Omental fat pad (tissue), 4 donors: Measurements from ENCODE around the gene INVS. TPM values are rescaled to one million over a fixed set of nuclear protein-coding genes. Genes with fewer than 3 reads are reported as not detected.

Experiments
- ATAC-seq: fragments of 150-250 bp; one replicate; pipeline ENCODE4 v1.9.1; 2016; ENCODE audit warnings: mild to moderate bottlenecking, moderate library complexity; ENCODE audit not compliant: low FRiP score
- DNase-seq: peaks from one replicate; pipeline ENCODE4 v3.0.0-alpha.2; 2019; ENCODE audit warnings: low spot score
- total RNA-seq, 4 donors: library from RNA; depleted of rRNA; stranded (reverse); fragments of >200 nt; gene quantifications; one replicate each; pipeline ENCODE4 v1.1.0, GENCODE V29; 2016
- TF ChIP-seq, protein P1 (sequence below), 3 donors: fragments of 450-650 bp; IDR thresholded peaks; one replicate each; pipeline ENCODE4 v1.5.1; 2016 to 2017; ENCODE audit warnings: antibody characterized with exemption in 3 of 3, mild to moderate bottlenecking in 3 of 3, moderate library complexity in 2 of 3

The INVS gene
- total RNA-seq, 4 donors from 2014 or later, result 22.1 to 44.5 (median 26.3) TPM

- TF ChIP-seq, protein P1, sequence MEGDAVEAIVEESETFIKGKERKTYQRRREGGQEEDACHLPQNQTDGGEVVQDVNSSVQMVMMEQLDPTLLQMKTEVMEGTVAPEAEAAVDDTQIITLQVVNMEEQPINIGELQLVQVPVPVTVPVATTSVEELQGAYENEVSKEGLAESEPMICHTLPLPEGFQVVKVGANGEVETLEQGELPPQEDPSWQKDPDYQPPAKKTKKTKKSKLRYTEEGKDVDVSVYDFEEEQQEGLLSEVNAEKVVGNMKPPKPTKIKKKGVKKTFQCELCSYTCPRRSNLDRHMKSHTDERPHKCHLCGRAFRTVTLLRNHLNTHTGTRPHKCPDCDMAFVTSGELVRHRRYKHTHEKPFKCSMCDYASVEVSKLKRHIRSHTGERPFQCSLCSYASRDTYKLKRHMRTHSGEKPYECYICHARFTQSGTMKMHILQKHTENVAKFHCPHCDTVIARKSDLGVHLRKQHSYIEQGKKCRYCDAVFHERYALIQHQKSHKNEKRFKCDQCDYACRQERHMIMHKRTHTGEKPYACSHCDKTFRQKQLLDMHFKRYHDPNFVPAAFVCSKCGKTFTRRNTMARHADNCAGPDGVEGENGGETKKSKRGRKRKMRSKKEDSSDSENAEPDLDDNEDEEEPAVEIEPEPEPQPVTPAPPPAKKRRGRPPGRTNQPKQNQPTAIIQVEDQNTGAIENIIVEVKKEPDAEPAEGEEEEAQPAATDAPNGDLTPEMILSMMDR (IDR thresholded peaks at IDR 0.05), result no peak
- DNase-seq (no peak), ATAC-seq (no peak)
Observed at GRCh38 chr9:100190339-100190738, 91.3 kb downstream of the INVS start.

GRCh38 chr9:100191264-100191663 lies 92.2 kb downstream of the INVS start:
- TF ChIP-seq, protein P1 (IDR thresholded peaks at IDR 0.05), result no peak
- no peak for DNase-seq
- ATAC-seq, result no peak

- TF ChIP-seq, protein P1 (IDR thresholded peaks at IDR 0.05), result no peak
- no peak for DNase-seq
- no peak for ATAC-seq
Observed at GRCh38 chr9:100193078-100193477, 94.0 kb downstream of the INVS start.

- TF ChIP-seq, protein P1 (IDR thresholded peaks at IDR 0.05), result no peak
- ATAC-seq (no peak), DNase-seq (no peak)
Observed at GRCh38 chr9:100196215-100196614, 97.2 kb downstream of the INVS start.

DNA sequence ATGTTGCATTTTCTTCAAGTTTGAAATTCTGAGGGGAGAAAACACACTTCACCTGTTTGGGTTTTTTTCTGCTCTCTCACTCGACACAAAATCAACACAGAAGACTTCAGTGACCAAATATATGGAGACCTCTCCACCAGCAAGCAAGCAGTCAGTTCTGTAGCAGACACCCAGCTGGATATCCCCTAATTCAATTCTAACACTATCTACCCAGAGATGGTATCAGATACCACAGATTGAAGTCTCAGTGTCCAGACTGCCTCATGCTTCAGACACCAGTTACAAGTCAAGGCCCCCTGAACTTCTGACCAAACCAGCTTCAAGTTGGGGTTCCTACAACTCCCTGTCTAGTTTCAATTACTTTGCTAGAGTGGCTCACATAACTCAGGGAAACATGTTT lies 97.8 kb downstream of the INVS start:
- TF ChIP-seq, protein P1 (IDR thresholded peaks at IDR 0.05), result no peak
- no peak for ATAC-seq

DNA sequence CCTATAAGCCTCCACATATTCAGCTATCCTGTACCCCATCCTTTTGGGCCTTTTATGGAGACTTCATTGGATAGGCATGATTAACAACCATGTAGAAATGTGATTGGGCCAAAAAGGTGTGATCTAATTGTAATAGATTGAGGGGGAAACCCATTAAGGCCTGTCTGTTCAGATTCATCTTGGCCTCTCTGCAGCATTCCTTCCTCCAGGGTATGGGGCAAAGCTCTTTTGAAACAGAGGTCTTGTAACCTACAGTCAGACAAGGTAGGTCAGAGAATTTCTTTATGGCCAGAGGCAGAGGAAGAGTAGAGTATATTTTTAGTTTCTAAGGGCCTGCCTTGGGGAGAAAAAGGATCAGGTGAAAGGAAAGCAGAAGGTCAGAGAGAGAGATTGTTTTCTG lies 98.5 kb downstream of the INVS start:
- ATAC-seq (no peak), DNase-seq (no peak)
- TF ChIP-seq, protein P1 (IDR thresholded peaks at IDR 0.05), result no peak

More for the DNA sequence above, 97.8 kb downstream of the INVS start:
- DNase-seq, result no peak

DNA sequence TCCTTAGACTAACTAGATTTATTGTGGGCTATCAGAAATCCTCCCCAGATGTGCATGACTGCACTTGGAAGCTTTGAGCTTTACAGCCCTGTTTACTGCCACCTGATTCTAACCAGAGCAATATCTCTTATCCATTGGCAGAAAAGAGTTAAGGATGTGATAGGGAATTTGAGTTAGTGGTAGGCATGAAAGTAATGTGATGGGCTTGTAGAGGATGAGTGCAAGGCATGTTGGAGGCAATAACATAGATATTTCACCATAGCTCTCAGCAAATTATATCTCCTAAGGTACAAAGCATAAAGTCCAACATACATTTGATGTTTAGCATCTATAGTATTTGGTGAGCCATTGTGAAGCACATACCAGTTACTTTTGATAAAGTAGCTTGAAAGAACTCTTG lies 103.8 kb downstream of the INVS start:
- ATAC-seq (no peak), DNase-seq (no peak)
- TF ChIP-seq, protein P1 (IDR thresholded peaks at IDR 0.05), result no peak
